K562 treated with DMSO at 1 percent for 4 hours (cell line): ENCODE results near the gene OR6B3. TPM values are rescaled to one million over a fixed set of nuclear protein-coding genes. Genes with fewer than 3 reads are reported as not detected.

Source experiments
- total RNA-seq: library from RNA; unstranded; fragments of 300-600 nt; gene quantifications from 2 replicates; pipeline ENCODE4 v1.2.3, GENCODE V29; 2022; ENCODE audit not compliant: insufficient read depth

OR6B3 gene
- not detected in 2 replicates for total RNA-seq

GRCh38 chr2:240053173-240054155 is at the start of gene OR6B3:
Gene OR6B3, minus strand, starts transcription at chr2:240053521.

GRCh38 chr2:240030379-240031094 is 22.8 kb downstream of the OR6B3 start, which contains the start of gene OR6B2:
Gene OR6B2, minus strand, starts transcription at chr2:240030429. Its CDS starts 0 bp downstream, at chr2:240030429.

Other genes starting within 250 kb of the OR6B3 start
- gene NDUFA10, start 28.2 kb downstream of the OR6B3 start, total RNA-seq = 58.8 and 65.8 TPM in 2 replicates
- not detected in 2 replicates for gene OR6B2, start 23.1 kb downstream of the OR6B3 start, total RNA-seq
- gene COPS9, start 82.8 kb upstream of the OR6B3 start, total RNA-seq = 91.1 and 114 TPM in 2 replicates
- not detected in 2 replicates for gene OTOS, start 87.1 kb upstream of the OR6B3 start, total RNA-seq